ENCODE measurements around the gene MTO1.

GRCh38 chr6:73509851-73510250, 48.3 kb downstream of the MTO1 start:
- no peak for TF ChIP-seq CTCF (IDR thresholded peaks at IDR 0.05)
- no peak for TF ChIP-seq POLR2A (IDR thresholded peaks at IDR 0.05)
